Spleen (tissue), 11 donors: ENCODE measurements around the gene PPIA. TPM values are rescaled to one million over a fixed set of nuclear protein-coding genes. Genes with fewer than 3 reads are reported as not detected.

ENCODE experiments used
- DNase-seq: peaks from one replicate; pipeline ENCODE4 v3.0.0-alpha.2; 2020
- H3K27ac ChIP-seq, 8 donors: fragments of 200-600 bp; sonication (generic) in 7 of 8; 1 replicate in 4 of 8; 2 replicates in 4 of 8; pipeline versions ENCODE4 v1.5.0 to v1.8.0; 2016 to 2021; ENCODE audit warnings: inconsistent platforms in 4 of 8, mild to moderate bottlenecking in 4 of 8, moderate library complexity in 1 of 8
- H3K27me3 ChIP-seq, 7 donors: fragments of 200-600 bp; sonication (generic) in 6 of 7; replicated peaks in 1 of 7; 1 replicate in 4 of 7; 2 replicates in 3 of 7; pipeline versions ENCODE4 v1.5.0 to v1.8.0; 2016 to 2021; ENCODE audit warnings: inconsistent platforms in 3 of 7, mild to moderate bottlenecking in 1 of 7
- H3K36me3 ChIP-seq, 6 donors: fragments of 200-600 bp; sonication (generic) in 5 of 6; 1 replicate in 4 of 6; 2 replicates in 2 of 6; pipeline versions ENCODE4 v1.5.0 to v1.8.0; 2016 to 2021; ENCODE audit warnings: inconsistent platforms in 2 of 6
- H3K4me1 ChIP-seq, 6 donors: fragments of 200-600 bp; sonication (generic) in 5 of 6; 1 replicate in 3 of 6; 2 replicates in 3 of 6; pipeline versions ENCODE4 v1.5.0 to v1.8.0; 2016 to 2021; ENCODE audit warnings: inconsistent platforms in 3 of 6
- H3K4me3 ChIP-seq, 8 donors: fragments of 200-600 bp; sonication (generic) in 7 of 8; 1 replicate in 4 of 8; 2 replicates in 4 of 8; pipeline versions ENCODE4 v1.5.0 to v1.8.0; 2016 to 2021; ENCODE audit warnings: inconsistent platforms in 4 of 8, mild to moderate bottlenecking in 4 of 8, moderate library complexity in 2 of 8
- H3K9me3 ChIP-seq, 8 donors: fragments of 200-600 bp; sonication (generic) in 7 of 8; 1 replicate in 4 of 8; 2 replicates in 4 of 8; pipeline versions ENCODE4 v1.5.0 to v1.8.0; 2016 to 2021; ENCODE audit warnings: inconsistent platforms in 4 of 8
- POLR2A ChIP-seq, 3 donors: fragments of 450-650 bp; IDR thresholded peaks; one replicate each; pipeline ENCODE4 v1.5.1; 2017; ENCODE audit warnings: antibody characterized with exemption in 3 of 3, mild to moderate bottlenecking in 1 of 3
- POLR2AphosphoS5 ChIP-seq, 3 donors: sonication (generic); formaldehyde crosslinking; IDR thresholded peaks; one replicate each; pipeline ENCODE4 v1.5.1; 2017; ENCODE audit warnings: antibody characterized with exemption in 3 of 3
- WGBS, 5 donors: extraction: QIAGEN DNeasy Blood & Tissue Kit in 3 of 5; methylation state at CpG; one replicate each; pipeline versions ENCODE4 v1.1.5 to v1.1.7; 2013 to 2018; 5-methylcytosine and 5-hydroxymethylcytosine counted together
- intact Hi-C: fragments of 100-400 bp; cut with DNase I; formaldehyde crosslinking; loops from one replicate; pipeline ENCODE4 v1.15.0; 2023; ENCODE audit warnings: low total_unique reads
- polyA plus RNA-seq, 3 donors: library from polyadenylated mRNA; stranded (reverse); fragments of 200-250 nt; gene quantifications; one replicate each; pipeline ENCODE4 v1.2.1, GENCODE V29; 2013
- total RNA-seq, 7 donors: library from RNA; depleted of rRNA in 3 of 7; stranded (reverse); fragments of >200 nt in 3 of 7; fragmentation: NEBNext Ultra II Directional in 4 of 7; extraction: Animal tissue kit (Norgen Biotek cat#: 25700) in 4 of 7; gene quantifications; one replicate each; pipeline versions ENCODE4 v1.1.0 to v1.2.1, GENCODE V29; 2016 to 2021
- TF ChIP-seq, protein P1 (sequence below), 11 experiments: fragments of 200-600 bp in 7 of 11; fragments of 450-650 bp in 4 of 11; sonication (generic) in 4 of 11; IDR thresholded peaks in 8 of 11; conservative IDR thresholded peaks in 3 of 11; 1 replicate in 7 of 11; 2 replicates in 4 of 11; pipeline versions ENCODE4 v1.4.0 to v1.8.0; 2016 to 2021; ENCODE audit warnings: antibody characterized with exemption in 11 of 11, inconsistent platforms in 4 of 11, mild to moderate bottlenecking in 1 of 11
- donor health status: healthy with polysubstance abuse.
- donor health status: DM: no; HTN: no; CAD: no; lungs with moderate emphysema.
- donor health status: DM: no; HTN: no; CAD: no.
- donor health status: Bipolar disorder and iron deficiency.
- donor health status: healthy.
- donor health status: DM: no; HTN: no; CAD: no.
- donor health status: DM: yes; HTN: yes; CAD: no.

The PPIA gene
- total and polyA plus RNA-seq, 10 donors: 877 to 3,651 (median 1,259) TPM

GRCh38 chr7:44787762-44788161 is 8.7 kb upstream of the PPIA start:
- H3K9me3 ChIP-seq: peaks cover 0 to 16% (median 11%) of the 10 kb centered on the region in 8 donors
- no peak for TF ChIP-seq POLR2A (IDR thresholded peaks at IDR 0.05)
- TF ChIP-seq POLR2AphosphoS5 (IDR thresholded peaks at IDR 0.05): no peak
- TF ChIP-seq, protein P1, sequence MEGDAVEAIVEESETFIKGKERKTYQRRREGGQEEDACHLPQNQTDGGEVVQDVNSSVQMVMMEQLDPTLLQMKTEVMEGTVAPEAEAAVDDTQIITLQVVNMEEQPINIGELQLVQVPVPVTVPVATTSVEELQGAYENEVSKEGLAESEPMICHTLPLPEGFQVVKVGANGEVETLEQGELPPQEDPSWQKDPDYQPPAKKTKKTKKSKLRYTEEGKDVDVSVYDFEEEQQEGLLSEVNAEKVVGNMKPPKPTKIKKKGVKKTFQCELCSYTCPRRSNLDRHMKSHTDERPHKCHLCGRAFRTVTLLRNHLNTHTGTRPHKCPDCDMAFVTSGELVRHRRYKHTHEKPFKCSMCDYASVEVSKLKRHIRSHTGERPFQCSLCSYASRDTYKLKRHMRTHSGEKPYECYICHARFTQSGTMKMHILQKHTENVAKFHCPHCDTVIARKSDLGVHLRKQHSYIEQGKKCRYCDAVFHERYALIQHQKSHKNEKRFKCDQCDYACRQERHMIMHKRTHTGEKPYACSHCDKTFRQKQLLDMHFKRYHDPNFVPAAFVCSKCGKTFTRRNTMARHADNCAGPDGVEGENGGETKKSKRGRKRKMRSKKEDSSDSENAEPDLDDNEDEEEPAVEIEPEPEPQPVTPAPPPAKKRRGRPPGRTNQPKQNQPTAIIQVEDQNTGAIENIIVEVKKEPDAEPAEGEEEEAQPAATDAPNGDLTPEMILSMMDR (IDR thresholded peaks at IDR 0.05 in 8 of 11, conservative IDR thresholded peaks at IDR 0.05 in 3 of 11): no peak
- intact Hi-C loops: no loop called here

GRCh38 chr7:44789990-44790389 is 6.5 kb upstream of the PPIA start:
- no peaks in the 10 kb centered on the region for H3K9me3 ChIP-seq
- no peaks in the 10 kb centered on the region for H3K36me3 ChIP-seq
- TF ChIP-seq POLR2AphosphoS5 (IDR thresholded peaks at IDR 0.05): no peak
- TF ChIP-seq, protein P1 (IDR thresholded peaks at IDR 0.05 in 8 of 11, conservative IDR thresholded peaks at IDR 0.05 in 3 of 11): no peak
- TF ChIP-seq POLR2A (IDR thresholded peaks at IDR 0.05): no peak
- WGBS, 5 donors: 88 to 97% (median 92%) methylated on average over 5 of the region's 5 CpGs
- DNase-seq: no peak
- H3K4me1 ChIP-seq: peaks cover 0 to 3% (median 0%) of the 10 kb centered on the region in 6 donors
- H3K4me3 ChIP-seq: no peak overlapping the region
- intact Hi-C loops: no loop called here
- no peak overlapping the region for H3K27ac ChIP-seq
- no peaks in the 10 kb centered on the region for H3K27me3 ChIP-seq

More at GRCh38 chr7:44787762-44788161, 8.7 kb upstream of the PPIA start:
- Histone ChIP-seq H3K4me1 (no peaks in the 10 kb centered on the region), H3K36me3 (no peaks in the 10 kb centered on the region), H3K4me3 (no peak overlapping the region), H3K27me3 (no peaks in the 10 kb centered on the region), H3K27ac (no peak overlapping the region)
- WGBS, 5 donors: 63 to 90% (median 78%) methylated on average over 2 to 3 of the region's 3 CpGs
- DNase-seq: no peak

GRCh38 chr7:44791278-44792219 is 4.9 kb upstream of the PPIA start:
- no peak for DNase-seq
- TF ChIP-seq POLR2AphosphoS5 (IDR thresholded peaks at IDR 0.05): no peak
- TF ChIP-seq, protein P1 (IDR thresholded peaks at IDR 0.05 in 8 of 11, conservative IDR thresholded peaks at IDR 0.05 in 3 of 11): no peak
- TF ChIP-seq POLR2A (IDR thresholded peaks at IDR 0.05): no peak
- no peaks in the 10 kb centered on the region for H3K36me3 ChIP-seq
- H3K4me1 ChIP-seq: peaks cover 6 to 14% (median 11%) of the 10 kb centered on the region in 6 donors
- intact Hi-C loops: no loop called here
- H3K9me3 ChIP-seq: no peaks in the 10 kb centered on the region
- WGBS, 5 donors: 86 to 93% (median 88%) methylated on average over 8 of the region's 8 CpGs
- H3K27me3 ChIP-seq: no peaks in the 10 kb centered on the region
- H3K27ac ChIP-seq: no peak overlapping the region
- no peak overlapping the region for H3K4me3 ChIP-seq

DNA sequence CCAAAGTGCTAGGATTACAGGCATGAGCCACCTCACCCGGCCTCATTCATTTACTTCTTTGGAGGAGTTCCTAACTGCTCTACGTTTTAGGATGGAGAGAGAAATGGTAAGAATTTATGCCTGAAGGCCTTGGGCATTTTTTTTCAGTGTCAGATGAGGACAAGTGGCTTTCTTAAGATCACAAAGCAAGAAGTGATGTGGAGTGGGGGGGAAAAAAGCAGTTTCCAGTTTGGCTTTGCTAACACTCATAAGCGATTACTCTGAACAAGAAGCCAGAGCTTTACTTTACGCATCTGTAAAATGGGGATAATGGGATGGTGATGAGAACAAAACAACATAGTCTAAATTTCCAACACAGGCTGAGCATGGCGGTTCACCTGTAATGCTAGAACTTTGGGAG is 2.6 kb upstream of the PPIA start:
- H3K4me3 ChIP-seq: no peak overlapping the region
- peaks cover 18 to 29% (median 26%) of the 10 kb centered on the region in 6 donors for H3K4me1 ChIP-seq
- intact Hi-C loops: no loop called here
- no peak for DNase-seq
- TF ChIP-seq POLR2A (IDR thresholded peaks at IDR 0.05): no peak
- TF ChIP-seq, protein P1 (IDR thresholded peaks at IDR 0.05 in 8 of 11, conservative IDR thresholded peaks at IDR 0.05 in 3 of 11): no peak
- no peak for TF ChIP-seq POLR2AphosphoS5 (IDR thresholded peaks at IDR 0.05)
- H3K9me3 ChIP-seq: no peaks in the 10 kb centered on the region
- WGBS, 5 donors: 83 to 92% (median 90%) methylated on average over 5 of the region's 5 CpGs
- no peaks in the 10 kb centered on the region for H3K27me3 ChIP-seq
- no peak overlapping the region for H3K27ac ChIP-seq
- peaks cover 0 to 6% (median 2%) of the 10 kb centered on the region in 6 donors for H3K36me3 ChIP-seq
